HG02763 (cell line): ENCODE data around the gene CRISPLD2.
"Not testable (repeated sequence)": the region's sequence is repeated elsewhere in the genome, so short reads cannot be mapped to it uniquely, and the experiment has no call there.

Experiments used
- ATAC-seq: cut with Tn5 transposase; IDR thresholded peaks from one replicate; pipeline ENCODE4 v1.9.1; 2021; ENCODE audit warnings: mild to moderate bottlenecking, moderate library complexity; ENCODE audit not compliant: unreplicated experiment

The CRISPLD2 gene

GRCh38 chr16:84856203-84856581, 36.4 kb downstream of the CRISPLD2 start:
- ATAC-seq, result not testable (repeated sequence)

DNA sequence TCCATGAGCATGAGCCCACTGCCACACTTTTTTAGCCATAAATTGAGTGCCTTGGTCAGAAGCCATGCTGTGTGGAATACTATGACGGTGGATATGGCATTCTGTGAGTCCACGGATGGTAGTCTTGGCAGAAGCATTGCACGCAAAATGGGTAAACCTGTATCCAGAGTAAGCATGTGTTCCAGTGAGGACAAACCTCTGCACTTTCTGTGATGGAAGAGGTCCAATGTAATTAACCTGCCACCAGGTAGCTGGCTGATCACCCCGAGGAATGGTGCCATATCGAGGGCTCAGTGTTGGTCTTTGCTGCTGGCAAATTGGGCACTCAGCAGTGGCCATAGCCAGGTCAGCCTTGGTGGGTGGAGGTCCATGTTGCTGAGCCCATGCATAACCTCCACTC, 37.0 kb downstream of the CRISPLD2 start:
- ATAC-seq, result not testable (repeated sequence)

DNA sequence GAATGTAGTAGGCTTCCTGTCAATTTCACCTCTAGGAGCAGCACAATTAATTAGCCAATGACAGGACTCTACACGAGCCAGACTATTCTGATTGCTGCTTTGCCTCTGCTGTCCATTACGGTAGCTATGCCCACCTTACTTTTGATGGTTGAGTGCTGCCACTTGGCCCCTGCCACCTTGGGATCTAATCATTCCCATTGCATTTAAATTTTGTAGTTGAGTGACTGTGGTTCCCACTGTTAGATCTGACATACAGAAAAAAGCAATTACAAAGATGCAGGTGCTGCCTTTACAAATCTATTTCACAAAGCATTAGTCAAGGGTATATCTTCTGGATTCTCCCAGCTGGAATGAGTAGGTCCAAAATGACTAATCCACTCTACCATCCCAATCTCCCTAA, 39.9 kb downstream of the CRISPLD2 start:
- no peak for ATAC-seq

DNA sequence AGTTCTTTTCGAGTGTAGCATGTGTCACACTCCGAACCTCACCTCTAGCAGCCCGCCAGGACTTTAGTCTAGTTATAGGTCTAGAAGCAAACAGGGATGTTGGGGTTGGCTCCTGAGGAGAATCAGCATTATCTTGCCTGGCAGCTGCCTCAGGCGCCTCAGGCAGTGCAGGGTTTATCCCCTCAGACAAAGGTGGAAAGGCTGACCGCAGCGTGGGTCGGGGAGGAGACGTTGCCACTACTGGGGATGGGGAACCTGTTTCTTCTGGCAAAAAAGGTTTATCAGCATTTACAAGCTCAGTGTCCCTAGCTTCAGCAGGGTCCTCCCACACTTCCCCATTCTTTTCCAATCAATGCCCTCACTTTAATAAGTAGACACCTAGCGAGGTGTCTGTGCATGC, 40.6 kb downstream of the CRISPLD2 start:
- no peak for ATAC-seq

DNA sequence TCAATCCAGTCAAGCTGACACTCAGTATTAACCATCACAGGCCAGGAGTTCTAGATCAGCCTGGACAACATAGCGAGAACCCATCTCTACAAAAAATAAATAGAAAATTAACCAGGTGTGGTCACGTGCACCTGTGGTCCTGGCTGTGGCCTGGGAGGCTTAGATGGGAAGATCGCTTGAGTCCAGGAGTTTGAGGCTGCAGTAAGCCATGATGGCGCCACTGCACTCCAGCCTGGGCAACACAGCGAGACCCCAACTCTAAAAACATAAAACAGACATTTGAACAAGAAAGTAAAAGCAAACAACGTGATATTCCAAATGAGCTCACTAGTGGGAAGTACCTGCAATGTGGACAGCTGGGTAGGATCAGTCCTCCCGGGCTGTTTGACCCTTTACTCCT, 41.9 kb downstream of the CRISPLD2 start:
- no peak for ATAC-seq

GRCh38 chr16:84862804-84863480, 43.2 kb downstream of the CRISPLD2 start:
- ATAC-seq, result no peak

GRCh38 chr16:84863481-84863814, 43.7 kb downstream of the CRISPLD2 start:
- ATAC-seq, result no peak

GRCh38 chr16:84864326-84864955, 44.7 kb downstream of the CRISPLD2 start:
- ATAC-seq, result no peak

DNA sequence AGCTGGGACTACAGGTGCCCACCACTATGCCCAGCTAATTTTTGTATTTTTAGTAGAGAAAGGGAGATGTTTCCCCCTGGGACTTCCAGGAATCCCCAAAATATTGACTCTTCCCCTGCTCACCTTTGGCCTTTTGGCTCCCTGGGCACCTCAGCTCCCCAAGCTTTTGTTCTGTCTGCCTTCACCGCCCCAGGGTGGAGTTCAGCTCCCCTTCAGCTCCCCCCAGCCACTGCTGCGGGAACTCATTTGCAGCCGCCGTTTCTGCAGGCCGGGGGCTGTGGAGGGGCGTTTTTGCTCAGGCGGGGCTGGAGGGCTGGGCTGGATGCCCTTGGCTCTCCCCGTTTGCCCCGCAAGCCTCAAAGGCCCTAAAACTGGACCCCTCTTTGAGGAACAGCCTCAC, 47.9 kb downstream of the CRISPLD2 start:
- no peak for ATAC-seq

DNA sequence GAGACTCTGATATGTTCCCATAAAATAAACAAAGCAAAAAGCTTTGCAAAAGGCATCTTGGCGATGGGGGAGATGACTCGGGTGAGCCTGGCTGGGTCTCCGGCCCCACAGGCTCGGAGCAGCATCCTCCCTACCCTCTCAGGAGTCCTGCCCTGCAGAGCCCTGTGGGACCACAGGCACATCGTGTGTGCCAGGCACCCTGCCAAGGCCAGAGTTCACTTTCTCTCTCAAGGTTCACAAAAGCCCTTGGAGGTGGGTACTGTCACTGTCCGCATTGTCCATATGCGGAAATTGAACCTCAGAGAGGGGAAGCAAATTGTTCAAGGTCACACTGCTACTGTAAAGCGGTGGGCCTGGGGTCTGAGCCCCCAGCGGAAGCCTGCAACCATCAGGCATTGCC, 48.5 kb downstream of the CRISPLD2 start:
- no peak for ATAC-seq

- no peak for ATAC-seq
Observed at GRCh38 chr16:84868829-84869472, 49.2 kb downstream of the CRISPLD2 start.

- ATAC-seq, result no peak
Observed at GRCh38 chr16:84869473-84869845, 49.7 kb downstream of the CRISPLD2 start.

- not testable (repeated sequence) for ATAC-seq
Observed at GRCh38 chr16:84872971-84873370, 53.2 kb downstream of the CRISPLD2 start.

DNA sequence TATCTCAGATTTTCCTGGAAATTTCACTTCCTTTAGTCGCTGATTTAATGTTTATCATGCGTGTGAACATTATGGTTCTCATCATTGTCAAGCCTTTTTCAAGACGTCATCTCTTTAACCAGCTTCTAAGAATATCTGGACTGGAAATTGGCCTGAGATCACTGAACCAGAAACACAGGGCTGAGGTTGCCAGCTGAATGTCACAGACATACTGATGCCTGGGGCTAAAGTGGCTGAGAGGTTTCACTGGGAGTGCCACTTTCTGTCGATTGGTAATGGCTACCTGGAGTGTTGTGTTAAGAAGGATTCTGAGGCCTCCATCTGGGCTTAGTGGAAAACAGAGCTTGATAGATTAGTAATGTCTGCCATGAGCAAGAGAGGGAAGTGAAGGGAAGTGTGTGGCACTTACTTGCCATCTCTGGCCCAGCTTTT, 54.2 kb downstream of the CRISPLD2 start:
- no peak for ATAC-seq

DNA sequence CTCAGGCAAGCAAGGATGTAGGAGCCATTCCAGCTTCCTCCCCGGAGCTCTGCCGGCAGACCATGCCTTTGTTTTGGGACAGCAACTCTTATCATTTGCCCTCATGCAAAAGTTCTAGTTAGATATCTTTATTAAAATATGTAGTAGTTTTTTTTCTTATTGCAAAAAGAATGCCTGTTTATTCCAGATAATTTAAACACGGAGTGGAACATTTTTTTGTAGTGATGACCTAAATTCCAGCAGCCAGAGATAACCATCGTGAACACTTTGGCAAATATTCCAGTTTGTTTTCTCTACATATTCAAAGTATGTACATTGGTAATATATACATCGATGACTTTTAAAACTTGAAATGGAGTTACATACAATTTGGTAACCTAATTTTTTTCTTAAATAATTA, 54.8 kb downstream of the CRISPLD2 start:
- no peak for ATAC-seq

DNA sequence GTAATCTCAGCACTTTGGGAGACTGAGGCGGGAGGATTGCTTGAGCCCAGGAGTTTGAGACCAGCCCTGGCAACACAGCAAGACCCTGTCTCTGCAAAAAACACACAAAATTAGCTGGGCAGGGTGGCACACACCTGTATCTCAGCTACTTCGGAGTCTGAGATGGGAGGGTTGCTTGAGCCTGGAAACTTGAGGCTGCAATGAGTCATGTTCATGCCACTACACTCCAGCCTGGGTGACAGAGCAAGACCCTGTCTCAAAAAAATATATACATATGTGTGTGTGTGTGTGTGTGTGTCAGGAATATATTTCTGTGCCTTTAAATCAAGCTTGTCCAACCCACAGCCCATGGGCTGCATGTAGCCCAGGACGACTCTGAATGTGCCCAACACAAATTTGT, 55.2 kb downstream of the CRISPLD2 start:
- ATAC-seq, result no peak

GRCh38 chr16:84875846-84876245, 56.1 kb downstream of the CRISPLD2 start:
- no peak for ATAC-seq

DNA sequence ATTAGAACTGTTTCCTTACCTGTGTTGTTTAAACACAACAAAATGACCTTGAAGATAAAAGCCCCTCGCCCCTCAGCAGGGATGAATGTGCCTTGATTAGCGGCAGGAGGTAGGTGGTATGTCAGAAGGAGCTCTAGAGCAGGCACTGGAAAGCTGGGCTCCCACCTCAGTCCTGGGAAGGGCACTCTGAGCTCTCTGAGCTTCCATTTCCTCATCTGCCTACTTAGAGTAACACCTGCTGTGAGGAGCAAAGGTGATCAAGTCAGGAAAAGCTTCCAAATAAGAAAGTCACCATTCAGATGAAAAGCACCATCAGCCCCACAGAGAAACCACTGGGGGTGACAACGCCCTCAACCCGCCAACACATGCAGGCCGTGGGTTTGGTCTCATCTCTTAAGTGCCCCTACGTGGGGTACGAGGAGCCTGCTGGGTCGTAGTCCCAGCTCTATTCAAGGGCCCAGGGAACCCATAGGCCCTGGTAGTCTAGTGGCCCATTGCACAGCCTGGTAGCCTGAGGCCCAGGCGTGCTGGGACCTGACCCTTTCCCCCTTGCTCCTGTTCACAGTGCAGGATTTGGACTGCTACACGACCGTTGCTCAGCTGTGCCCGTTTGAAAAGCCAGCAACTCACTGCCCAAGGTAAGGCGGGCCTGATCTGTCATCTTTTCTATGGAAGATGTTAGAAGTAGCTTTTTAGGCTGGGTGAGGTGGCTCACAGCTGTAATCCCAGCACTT, 57.3 kb downstream of the CRISPLD2 start:
- ATAC-seq, result no peak

- no peak for ATAC-seq
Observed at GRCh38 chr16:84878770-84879169, 59.0 kb downstream of the CRISPLD2 start.

DNA sequence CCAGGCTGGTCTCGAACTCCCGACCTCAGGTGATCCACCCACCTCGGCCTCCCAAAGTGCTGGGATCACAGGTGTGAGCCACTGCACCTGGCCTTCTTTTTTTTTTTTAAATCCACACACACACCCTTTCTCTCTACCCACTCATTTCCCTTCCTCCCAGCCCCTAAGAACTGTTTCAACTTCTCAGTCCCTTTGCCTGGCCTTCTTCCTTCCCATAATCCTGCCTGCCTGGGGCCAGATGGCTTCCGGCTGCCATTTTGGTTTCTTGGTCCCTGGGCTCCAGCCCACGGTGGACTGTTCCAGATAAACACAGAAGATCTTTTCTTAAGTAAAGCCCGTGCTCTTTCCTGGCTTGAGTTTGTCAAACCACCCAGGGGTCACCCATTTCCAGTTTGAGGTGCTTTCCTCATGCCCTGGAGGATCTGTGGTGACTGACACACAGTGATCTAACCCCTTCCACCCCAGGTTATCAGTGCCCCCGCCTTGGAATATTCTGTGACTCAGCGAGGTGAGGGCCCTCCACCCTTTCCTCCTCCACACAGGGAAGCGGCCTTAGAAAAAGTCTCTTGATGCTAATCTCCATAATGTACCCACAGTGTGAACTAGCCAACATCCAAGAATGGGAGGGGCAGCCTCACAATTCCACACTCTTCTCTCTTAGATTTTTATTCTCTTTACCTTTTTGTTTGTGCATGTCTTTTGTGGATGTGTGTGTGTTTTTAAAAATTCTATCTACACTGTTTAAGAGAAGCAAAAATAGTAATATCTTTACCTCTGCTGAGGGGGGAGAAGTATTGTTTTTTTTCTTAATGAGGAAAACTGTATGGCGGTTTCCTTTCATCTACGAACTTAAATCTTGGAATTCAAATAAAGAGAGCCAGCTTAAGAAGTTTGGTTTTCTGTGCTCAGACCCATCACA, 60.0 kb downstream of the CRISPLD2 start:
- no peak for ATAC-seq
